ENCODE data around the gene ACSM2A.
"Not testable (repeated sequence)": the region's sequence is repeated elsewhere in the genome, so short reads cannot be mapped to it uniquely, and the experiment has no call there.

The ACSM2A gene

GRCh38 chr16:20451364-20451763, at the start of gene ACSM2A:
TSS of gene ACSM2A (plus strand) at chr16:20451521. CDS start at chr16:20460115, 8,594 bp downstream.
- DNase-seq, result not testable (repeated sequence)

- no peak for DNase-seq
Observed at GRCh38 chr16:20402651-20403050, 48.7 kb upstream of the ACSM2A start.

- no peak for DNase-seq
Observed at GRCh38 chr16:20404637-20405036, 46.7 kb upstream of the ACSM2A start, which contains the start of gene PDILT. TSS of gene PDILT (minus strand) at chr16:20404737. CDS start at chr16:20399300, 5,437 bp downstream.

- DNase-seq, result peak in 50 of 58 donors; percentile 2 to 81 (median 46)
Observed at GRCh38 chr16:20409398-20410120, 41.8 kb upstream of the ACSM2A start, which contains the start of gene ACSM5. TSS of gene ACSM5 (plus strand) at chr16:20409534. CDS start at chr16:20411485, 1,951 bp downstream.

- DNase-seq, result no peak
Observed at GRCh38 chr16:20410121-20410723, 41.1 kb upstream of the ACSM2A start.

GRCh38 chr16:20411055-20411454, 40.3 kb upstream of the ACSM2A start:
- no peak for DNase-seq

GRCh38 chr16:20415541-20415940, 35.8 kb upstream of the ACSM2A start:
- DNase-seq, result no peak

- DNase-seq, result not testable (repeated sequence)
Observed at GRCh38 chr16:20419093-20419492, 32.2 kb upstream of the ACSM2A start.

GRCh38 chr16:20421748-20422147, 29.6 kb upstream of the ACSM2A start:
- DNase-seq, result not testable (repeated sequence)

GRCh38 chr16:20423772-20424128, 27.6 kb upstream of the ACSM2A start:
- DNase-seq, result not testable (repeated sequence)

GRCh38 chr16:20424129-20424866, 27.0 kb upstream of the ACSM2A start:
- DNase-seq, result no peak

GRCh38 chr16:20427401-20427797, 23.9 kb upstream of the ACSM2A start:
- not testable (repeated sequence) for DNase-seq

GRCh38 chr16:20429499-20429898, 21.8 kb upstream of the ACSM2A start:
- not testable (repeated sequence) for DNase-seq

- not testable (repeated sequence) for DNase-seq
Observed at GRCh38 chr16:20430480-20430879, 20.8 kb upstream of the ACSM2A start.

GRCh38 chr16:20430948-20431347, 20.4 kb upstream of the ACSM2A start:
- DNase-seq, result no peak

- DNase-seq, result not testable (repeated sequence)
Observed at GRCh38 chr16:20438950-20439349, 12.4 kb upstream of the ACSM2A start.

GRCh38 chr16:20439820-20440231, 11.5 kb upstream of the ACSM2A start:
- peak in 3 of 58 donors; percentile 0 to 5 (median 0) for DNase-seq

- not testable (repeated sequence) for DNase-seq
Observed at GRCh38 chr16:20440731-20441130, 10.6 kb upstream of the ACSM2A start.

GRCh38 chr16:20441191-20441590, 10.1 kb upstream of the ACSM2A start:
- no peak for DNase-seq

- DNase-seq, result not testable (repeated sequence)
Observed at GRCh38 chr16:20441859-20442258, 9.5 kb upstream of the ACSM2A start.

GRCh38 chr16:20446652-20447393, 4.5 kb upstream of the ACSM2A start:
- DNase-seq, result not testable (repeated sequence)
